ENCODE data around the gene PDGFA.

DNA sequence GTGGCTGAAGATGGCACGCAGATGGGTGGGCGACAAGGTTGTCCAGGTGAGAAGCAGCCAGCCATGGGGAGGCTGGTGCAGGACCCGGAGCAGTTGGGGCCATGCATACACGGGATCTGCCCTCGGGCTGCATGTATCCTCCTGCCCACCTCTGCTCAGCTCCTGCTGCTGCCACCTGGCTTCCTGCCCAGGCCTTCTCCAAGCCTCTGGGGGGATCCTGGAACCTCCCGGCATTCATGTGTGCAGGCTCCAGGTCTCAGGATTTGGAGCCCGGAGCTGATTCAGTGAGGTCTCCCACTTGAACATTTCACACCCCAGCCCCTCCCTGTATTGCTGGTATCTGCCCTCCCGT lies 27.0 kb downstream of the PDGFA start:
- TF ChIP-seq SUZ12 (IDR thresholded peaks at IDR 0.05; ENCODE audit: extremely low read depth, insufficient read depth, insufficient read length) (no peak), YY1 (IDR thresholded peaks at IDR 0.05; ENCODE audit: insufficient read depth, insufficient read length) (no peak)

Data from NT2/D1 (cell line).